Gastrocnemius medialis (tissue), 4 donors: ENCODE results near the gene GMPR. TPM values are rescaled to one million over a fixed set of nuclear protein-coding genes. Genes with fewer than 3 reads are reported as not detected.

Source experiments
- ATAC-seq, 2 donors: fragments of 150-250 bp; one replicate each; pipeline ENCODE4 v1.9.1; 2016
- DNase-seq, 2 donors: peaks; one replicate each; pipeline ENCODE4 v3.0.0-alpha.2; 2019
- H3K27ac ChIP-seq, 4 donors: fragments of 200-600 bp; sonication (generic); 1 replicate in 1 of 4; 2 replicates in 3 of 4; pipeline ENCODE4 v1.5.1; 2016 to 2018; ENCODE audit warnings: mild to moderate bottlenecking in 2 of 4, moderate library complexity in 1 of 4
- H3K27me3 ChIP-seq, 3 donors: fragments of 200-600 bp; sonication (generic) in 2 of 3; 1 replicate in 1 of 3; 2 replicates in 2 of 3; pipeline versions ENCODE4 v1.5.1 to v1.6.0; 2016 to 2019; ENCODE audit warnings: mild to moderate bottlenecking in 1 of 3, moderate library complexity in 1 of 3
- H3K36me3 ChIP-seq, 2 donors: fragments of 200-600 bp; sonication (generic) in 1 of 2; one replicate each; pipeline ENCODE4 v1.5.1; 2017 to 2018
- H3K4me1 ChIP-seq, 2 donors: fragments of 200-600 bp; sonication (generic) in 1 of 2; one replicate each; pipeline ENCODE4 v1.5.1; 2016 to 2017; ENCODE audit warnings: mild to moderate bottlenecking in 2 of 2
- H3K4me3 ChIP-seq, 4 donors: fragments of 200-600 bp; sonication (generic) in 3 of 4; 1 replicate in 1 of 4; 2 replicates in 3 of 4; pipeline ENCODE4 v1.5.1; 2016 to 2019; ENCODE audit warnings: mild to moderate bottlenecking in 2 of 4
- H3K9me3 ChIP-seq, 3 donors: fragments of 200-600 bp; sonication (generic) in 2 of 3; 1 replicate in 1 of 3; 2 replicates in 2 of 3; pipeline ENCODE4 v1.5.1; 2016 to 2019
- CTCF ChIP-seq, 5 experiments: fragments of 450-650 bp in 3 of 5; fragments of 200-600 bp in 2 of 5; sonication (generic) in 2 of 5; IDR thresholded peaks in 4 of 5; conservative IDR thresholded peaks in 1 of 5; 1 replicate in 4 of 5; 2 replicates in 1 of 5; pipeline ENCODE4 v1.5.1; 2016 to 2019; ENCODE audit warnings: antibody characterized with exemption in 5 of 5, mild to moderate bottlenecking in 3 of 5, moderate library complexity in 3 of 5
- POLR2A ChIP-seq, 2 donors: fragments of 450-650 bp; IDR thresholded peaks; one replicate each; pipeline ENCODE4 v1.6.1; 2017; ENCODE audit warnings: antibody characterized with exemption in 2 of 2, mild to moderate bottlenecking in 2 of 2, moderate library complexity in 2 of 2
- in situ Hi-C, 4 donors: fragments of 200-750 bp; cut with MboI; loops; one replicate each; pipeline versions ENCODE4 v1.15.0 to v1.8.0; 2017; ENCODE audit warnings: low sequenced_read_pairs in 4 of 4
- intact Hi-C: fragments of 100-400 bp; cut with DNase I; formaldehyde crosslinking; loops from one replicate; pipeline ENCODE4 v1.15.1; 2023; ENCODE audit warnings: low total_unique reads
- total RNA-seq, 4 donors: library from RNA; depleted of rRNA; stranded (reverse); fragments of >200 nt; gene quantifications; one replicate each; pipeline versions ENCODE4 v1.1.0 to v1.2.3, GENCODE V29; 2016

GMPR gene
- total RNA-seq, 4 donors from 2014 or later: 109 to 266 (median 239) TPM

DNA sequence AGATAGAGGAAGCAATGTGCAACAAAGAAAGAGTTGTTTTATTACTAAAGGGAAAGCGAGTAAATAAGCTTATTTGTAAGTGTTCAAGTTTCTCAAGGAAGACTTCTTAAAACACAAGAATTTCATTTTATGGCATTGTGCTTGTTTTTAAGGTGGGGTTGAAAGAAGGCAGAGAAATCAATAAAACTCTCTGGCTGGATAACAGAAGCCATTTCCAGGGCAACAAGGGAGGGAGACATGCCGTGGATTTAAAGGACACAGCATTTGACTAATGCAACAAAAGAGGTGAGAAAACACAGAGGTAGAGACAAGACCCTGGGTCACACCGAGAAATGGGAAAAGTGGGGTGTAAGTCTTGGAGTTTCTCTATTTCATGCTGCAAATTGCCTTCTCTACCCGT, 28.8 kb upstream of the GMPR start:
- DNase-seq: no peak

GRCh38 chr6:16212276-16212675, 26.1 kb upstream of the GMPR start:
- DNase-seq (no peak), ATAC-seq (no peak)
- TF ChIP-seq POLR2A (IDR thresholded peaks at IDR 0.05) (no peak), CTCF (IDR thresholded peaks at IDR 0.05 in 4 of 5, conservative IDR thresholded peaks at IDR 0.05 in 1 of 5) (no peak)
- no peaks in the 10 kb centered on the region for H3K27me3 ChIP-seq
- no peak overlapping the region for H3K27ac ChIP-seq
- H3K4me1 ChIP-seq: no peaks in the 10 kb centered on the region
- no peaks in the 10 kb centered on the region for H3K36me3 ChIP-seq
- no peaks in the 10 kb centered on the region for H3K9me3 ChIP-seq
- in situ Hi-C loops: no loop called here
- intact Hi-C loops: no loop called here
- no peak overlapping the region for H3K4me3 ChIP-seq

More for the DNA sequence above, 28.8 kb upstream of the GMPR start:
- intact Hi-C loops: no loop called here
- in situ Hi-C loops: loop anchor here in 1 of 4 donors (10.0 kb wide), 1 partner anchor 515 kb away; no protein-coding TSS in a partner anchor
- Histone ChIP-seq H3K4me3 (no peak overlapping the region), H3K4me1 (no peaks in the 10 kb centered on the region), H3K9me3 (no peaks in the 10 kb centered on the region), H3K27ac (no peak overlapping the region), H3K27me3 (no peaks in the 10 kb centered on the region), H3K36me3 (no peaks in the 10 kb centered on the region)
- no peak for ATAC-seq
- TF ChIP-seq POLR2A (IDR thresholded peaks at IDR 0.05): no peak
- TF ChIP-seq CTCF (IDR thresholded peaks at IDR 0.05 in 4 of 5, conservative IDR thresholded peaks at IDR 0.05 in 1 of 5): no peak

DNA sequence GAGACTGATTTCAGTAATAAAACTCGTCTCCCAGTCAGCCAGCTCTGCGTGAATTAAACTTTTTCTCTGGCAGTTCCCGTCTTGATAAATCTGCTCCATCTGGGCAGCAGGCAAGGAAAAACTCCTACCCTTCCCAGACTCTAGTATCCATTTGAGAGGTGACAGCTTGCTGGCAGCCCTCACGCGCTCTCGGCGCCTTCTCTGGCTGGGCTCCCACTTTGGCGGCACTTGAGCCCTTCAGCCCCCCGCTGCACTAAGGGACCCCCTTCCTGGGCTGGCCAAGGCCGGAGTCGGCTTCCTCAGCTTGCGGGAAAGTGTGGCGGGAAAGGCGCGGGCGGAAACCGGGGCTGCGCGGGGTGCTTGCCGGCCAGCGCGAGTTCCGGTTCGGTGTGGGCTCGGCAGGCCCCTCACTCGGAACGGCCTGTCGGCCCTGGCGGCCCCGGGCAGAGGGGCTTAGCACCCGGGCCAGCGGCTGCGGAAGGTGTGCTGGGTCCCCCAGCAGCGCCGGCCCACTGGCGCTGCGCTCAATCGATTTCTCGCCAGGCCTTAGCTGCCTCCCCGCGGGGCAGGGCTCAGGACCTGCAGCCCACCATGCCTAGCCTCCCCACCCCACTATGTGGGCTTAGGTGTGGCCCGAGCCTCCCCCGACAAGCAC, 21.8 kb upstream of the GMPR start:
- DNase-seq: no peak
- no peaks in the 10 kb centered on the region for H3K9me3 ChIP-seq

GRCh38 chr6:16217156-16217721, 21.1 kb upstream of the GMPR start:
- no peak overlapping the region for H3K4me3 ChIP-seq
- H3K27ac ChIP-seq: no peak overlapping the region
- H3K4me1 ChIP-seq: peaks cover 0 to 3% of the 10 kb centered on the region in 2 donors
- ATAC-seq (no peak), DNase-seq (no peak)
- in situ Hi-C loops (no loop called here), intact Hi-C loops (no loop called here)
- H3K27me3 ChIP-seq: no peaks in the 10 kb centered on the region
- TF ChIP-seq CTCF (IDR thresholded peaks at IDR 0.05 in 4 of 5, conservative IDR thresholded peaks at IDR 0.05 in 1 of 5) (no peak), POLR2A (IDR thresholded peaks at IDR 0.05) (no peak)
- no peaks in the 10 kb centered on the region for H3K9me3 ChIP-seq
- H3K36me3 ChIP-seq: no peaks in the 10 kb centered on the region

More for the DNA sequence above, 21.8 kb upstream of the GMPR start:
- H3K27me3 ChIP-seq: no peaks in the 10 kb centered on the region
- intact Hi-C loops (no loop called here), in situ Hi-C loops (no loop called here)
- H3K4me1 ChIP-seq: peaks cover 0 to 3% of the 10 kb centered on the region in 2 donors
- no peak for ATAC-seq
- H3K27ac ChIP-seq: no peak overlapping the region
- H3K4me3 ChIP-seq: no peak overlapping the region
- no peak for TF ChIP-seq CTCF (IDR thresholded peaks at IDR 0.05 in 4 of 5, conservative IDR thresholded peaks at IDR 0.05 in 1 of 5)
- TF ChIP-seq POLR2A (IDR thresholded peaks at IDR 0.05): no peak
- no peaks in the 10 kb centered on the region for H3K36me3 ChIP-seq
